ENCODE results near the gene IL1A. TPM values are rescaled to one million over a fixed set of nuclear protein-coding genes. Genes with fewer than 3 reads are reported as not detected.

IL1A gene
- total RNA-seq, 1 donor from 2014 or later: 4.4 TPM

DNA sequence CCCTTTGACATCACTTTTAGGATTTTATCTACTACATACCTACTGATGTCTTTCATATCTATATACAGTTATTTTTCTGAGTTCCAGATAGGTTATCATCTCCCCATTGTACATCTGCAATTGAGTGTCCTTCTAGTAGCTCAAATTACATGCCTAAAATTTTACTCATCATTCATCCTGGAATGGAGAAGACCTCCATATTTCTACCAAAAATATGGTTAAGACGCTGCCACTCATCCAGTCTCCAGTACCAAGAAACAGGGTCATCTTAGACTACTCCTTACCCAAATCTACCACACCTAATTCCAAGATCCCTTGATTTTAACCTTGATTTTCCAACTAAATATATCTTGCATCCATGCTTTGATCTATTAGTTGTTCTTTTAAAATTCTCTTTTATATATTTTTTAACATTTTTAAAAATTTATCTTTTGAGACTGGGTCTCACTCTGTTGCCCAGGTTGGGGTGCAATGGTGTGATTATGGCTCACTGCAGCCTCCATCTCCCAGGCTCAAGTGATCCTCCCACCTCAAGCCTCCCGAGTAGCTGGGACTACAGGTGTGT lies 11.3 kb downstream of the IL1A start:
- H3K36me3 Mint-ChIP-seq: peaks cover 11% of the 10 kb centered on the region
- no peaks in the 10 kb centered on the region for H3K9me3 Mint-ChIP-seq
- H3K4me1 Mint-ChIP-seq: no peaks in the 10 kb centered on the region
- H3K27ac Mint-ChIP-seq: no peak overlapping the region
- DNase-seq (ENCODE audit: low spot score in 2 of 2, unreplicated experiment in 2 of 2): no peak
- no peak for TF ChIP-seq CTCF (IDR thresholded peaks at IDR 0.05; ENCODE audit: unreplicated experiment)
- H3K27me3 Mint-ChIP-seq (ENCODE audit: low read depth): no peaks in the 10 kb centered on the region
- H3K4me3 Mint-ChIP-seq: no peak overlapping the region

DNA sequence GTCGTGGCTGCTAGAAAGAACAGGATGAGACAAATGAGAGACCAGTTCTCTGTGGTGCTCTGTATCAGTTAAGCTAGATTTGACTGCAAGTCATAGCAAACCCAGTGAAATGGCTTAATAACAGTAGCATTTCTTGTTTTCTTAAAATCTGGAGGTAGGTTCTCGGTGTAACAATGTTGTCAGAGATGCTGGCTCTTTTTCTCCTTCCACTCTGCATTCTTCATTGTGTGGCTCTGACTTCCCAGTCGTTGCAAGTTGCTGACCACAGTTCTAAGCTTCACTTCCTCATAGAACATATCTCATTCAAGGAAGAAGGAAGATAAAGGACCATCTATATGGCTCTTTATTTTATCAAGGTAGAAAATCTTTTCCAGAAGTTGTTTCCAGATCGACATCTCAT lies 12.0 kb downstream of the IL1A start:
- H3K4me1 Mint-ChIP-seq: no peaks in the 10 kb centered on the region
- no peak overlapping the region for H3K4me3 Mint-ChIP-seq

GRCh38 chr2:112768432-112768831 lies 15.9 kb downstream of the IL1A start:
- Mint-ChIP-seq H3K27me3 (ENCODE audit: low read depth) (no peaks in the 10 kb centered on the region), H3K4me3 (no peak overlapping the region), H3K9me3 (no peaks in the 10 kb centered on the region), H3K4me1 (peaks cover 12% of the 10 kb centered on the region), H3K36me3 (no peaks in the 10 kb centered on the region), H3K27ac (no peak overlapping the region)
- TF ChIP-seq CTCF (IDR thresholded peaks at IDR 0.05; ENCODE audit: unreplicated experiment): no peak
- DNase-seq (ENCODE audit: low spot score in 2 of 2, unreplicated experiment in 2 of 2): no peak

More for the DNA sequence above, 12.0 kb downstream of the IL1A start:
- no peak for TF ChIP-seq CTCF (IDR thresholded peaks at IDR 0.05; ENCODE audit: unreplicated experiment)
- no peak for DNase-seq (ENCODE audit: low spot score in 2 of 2, unreplicated experiment in 2 of 2)
- Mint-ChIP-seq H3K27ac (no peak overlapping the region), H3K27me3 (ENCODE audit: low read depth) (no peaks in the 10 kb centered on the region), H3K9me3 (no peaks in the 10 kb centered on the region), H3K36me3 (peaks cover 5% of the 10 kb centered on the region)

- no peak for TF ChIP-seq CTCF (IDR thresholded peaks at IDR 0.05; ENCODE audit: unreplicated experiment)
- no peak overlapping the region for H3K27ac Mint-ChIP-seq
- H3K9me3 Mint-ChIP-seq: no peaks in the 10 kb centered on the region
- no peak for DNase-seq (ENCODE audit: low spot score in 2 of 2, unreplicated experiment in 2 of 2)
- H3K4me1 Mint-ChIP-seq: peaks cover 16% of the 10 kb centered on the region
- no peak overlapping the region for H3K4me3 Mint-ChIP-seq
- H3K36me3 Mint-ChIP-seq: no peaks in the 10 kb centered on the region
- H3K27me3 Mint-ChIP-seq (ENCODE audit: low read depth): no peaks in the 10 kb centered on the region
Observed at GRCh38 chr2:112767693-112768330, 16.5 kb downstream of the IL1A start.

DNA sequence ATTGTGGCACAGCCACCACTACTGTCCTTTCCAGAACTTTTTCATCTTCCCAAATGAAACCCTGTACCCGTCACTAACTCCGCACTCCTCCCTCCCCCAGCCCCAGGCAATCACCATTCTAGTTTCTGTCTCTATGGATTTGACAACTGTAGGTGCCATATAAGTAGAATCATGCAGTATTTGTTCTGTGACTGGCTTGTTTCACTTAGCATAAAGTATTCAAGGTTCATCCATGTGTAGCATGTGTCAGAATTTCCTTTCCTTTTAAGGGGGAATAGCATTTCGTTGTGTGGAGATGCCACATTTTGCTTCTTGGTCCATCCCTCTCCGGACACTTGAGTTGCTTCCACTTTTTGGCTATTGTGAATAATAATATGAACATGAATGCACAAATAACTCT lies 19.0 kb downstream of the IL1A start:
- Mint-ChIP-seq H3K9me3 (no peaks in the 10 kb centered on the region), H3K4me1 (peaks cover 16% of the 10 kb centered on the region), H3K36me3 (no peaks in the 10 kb centered on the region), H3K27ac (peak overlapping the region; percentile 66), H3K27me3 (ENCODE audit: low read depth) (no peaks in the 10 kb centered on the region), H3K4me3 (peak overlapping the region; percentile 97)
- TF ChIP-seq CTCF (IDR thresholded peaks at IDR 0.05; ENCODE audit: unreplicated experiment): no peak
- no peak for DNase-seq (ENCODE audit: low spot score in 2 of 2, unreplicated experiment in 2 of 2)
